ENCODE results near the gene MAP2K1. TPM values are rescaled to one million over a fixed set of nuclear protein-coding genes. Genes with fewer than 3 reads are reported as not detected.

MAP2K1 gene
- total RNA-seq, 1 donor from 2014 or later = 51.9 TPM

- DNase-seq (ENCODE audit: low read depth) = no peak
- Histone ChIP-seq H3K27me3 (ENCODE audit: control insufficient read depth, insufficient read depth, low read length) (no peaks in the 10 kb centered on the region), H3K4me3 (ENCODE audit: low read depth, low read length) (no peak overlapping the region), H3K36me3 (ENCODE audit: control insufficient read depth, insufficient read depth, low read length) (peaks cover 1% of the 10 kb centered on the region)
- TF ChIP-seq CTCF (IDR thresholded peaks at IDR 0.05; ENCODE audit: insufficient read depth, low read length, poor library complexity, severe bottlenecking) = no peak
Measured at GRCh38 chr15:66433726-66434125, 47.0 kb downstream of the MAP2K1 start.

- peaks cover 2% of the 10 kb centered on the region for H3K36me3 ChIP-seq (ENCODE audit: control insufficient read depth, insufficient read depth, low read length)
- no peak for DNase-seq (ENCODE audit: low read depth)
- H3K27me3 ChIP-seq (ENCODE audit: control insufficient read depth, insufficient read depth, low read length) = no peaks in the 10 kb centered on the region
- no peak overlapping the region for H3K4me3 ChIP-seq (ENCODE audit: low read depth, low read length)
- TF ChIP-seq CTCF (IDR thresholded peaks at IDR 0.05; ENCODE audit: insufficient read depth, low read length, poor library complexity, severe bottlenecking) = no peak
Measured at GRCh38 chr15:66440501-66440900, 53.8 kb downstream of the MAP2K1 start.

GRCh38 chr15:66452420-66452819 lies 65.7 kb downstream of the MAP2K1 start:
- no peaks in the 10 kb centered on the region for H3K36me3 ChIP-seq (ENCODE audit: control insufficient read depth, insufficient read depth, low read length)
- H3K4me3 ChIP-seq (ENCODE audit: low read depth, low read length) = no peak overlapping the region
- DNase-seq (ENCODE audit: low read depth) = no peak
- TF ChIP-seq CTCF (IDR thresholded peaks at IDR 0.05; ENCODE audit: insufficient read depth, low read length, poor library complexity, severe bottlenecking) = no peak
- no peaks in the 10 kb centered on the region for H3K27me3 ChIP-seq (ENCODE audit: control insufficient read depth, insufficient read depth, low read length)

GRCh38 chr15:66452971-66453580 lies 66.4 kb downstream of the MAP2K1 start:
- TF ChIP-seq CTCF (IDR thresholded peaks at IDR 0.05; ENCODE audit: insufficient read depth, low read length, poor library complexity, severe bottlenecking) = no peak
- no peak for DNase-seq (ENCODE audit: low read depth)
- no peaks in the 10 kb centered on the region for H3K36me3 ChIP-seq (ENCODE audit: control insufficient read depth, insufficient read depth, low read length)

GRCh38 chr15:66454143-66454542 lies 67.4 kb downstream of the MAP2K1 start:
- no peaks in the 10 kb centered on the region for H3K36me3 ChIP-seq (ENCODE audit: control insufficient read depth, insufficient read depth, low read length)
- no peak for DNase-seq (ENCODE audit: low read depth)
- no peaks in the 10 kb centered on the region for H3K27me3 ChIP-seq (ENCODE audit: control insufficient read depth, insufficient read depth, low read length)
- H3K4me3 ChIP-seq (ENCODE audit: low read depth, low read length) = no peak overlapping the region
- TF ChIP-seq CTCF (IDR thresholded peaks at IDR 0.05; ENCODE audit: insufficient read depth, low read length, poor library complexity, severe bottlenecking) = no peak

More at GRCh38 chr15:66452971-66453580, 66.4 kb downstream of the MAP2K1 start:
- Histone ChIP-seq H3K27me3 (ENCODE audit: control insufficient read depth, insufficient read depth, low read length) (no peaks in the 10 kb centered on the region), H3K4me3 (ENCODE audit: low read depth, low read length) (no peak overlapping the region)

- H3K27me3 ChIP-seq (ENCODE audit: control insufficient read depth, insufficient read depth, low read length) = no peaks in the 10 kb centered on the region
- peaks cover 2% of the 10 kb centered on the region for H3K36me3 ChIP-seq (ENCODE audit: control insufficient read depth, insufficient read depth, low read length)
- H3K4me3 ChIP-seq (ENCODE audit: low read depth, low read length) = no peak overlapping the region
- DNase-seq (ENCODE audit: low read depth) = no peak
- TF ChIP-seq CTCF (IDR thresholded peaks at IDR 0.05; ENCODE audit: insufficient read depth, low read length, poor library complexity, severe bottlenecking) = no peak
Measured at GRCh38 chr15:66456211-66456610, 69.5 kb downstream of the MAP2K1 start.

All from kidney epithelial cell (primary cell).